ENCODE measurements around the gene DFFA.
"Not testable (repeated sequence)": the region's sequence is repeated elsewhere in the genome, so short reads cannot be mapped to it uniquely, and the experiment has no call there.

Gene DFFA

DNA sequence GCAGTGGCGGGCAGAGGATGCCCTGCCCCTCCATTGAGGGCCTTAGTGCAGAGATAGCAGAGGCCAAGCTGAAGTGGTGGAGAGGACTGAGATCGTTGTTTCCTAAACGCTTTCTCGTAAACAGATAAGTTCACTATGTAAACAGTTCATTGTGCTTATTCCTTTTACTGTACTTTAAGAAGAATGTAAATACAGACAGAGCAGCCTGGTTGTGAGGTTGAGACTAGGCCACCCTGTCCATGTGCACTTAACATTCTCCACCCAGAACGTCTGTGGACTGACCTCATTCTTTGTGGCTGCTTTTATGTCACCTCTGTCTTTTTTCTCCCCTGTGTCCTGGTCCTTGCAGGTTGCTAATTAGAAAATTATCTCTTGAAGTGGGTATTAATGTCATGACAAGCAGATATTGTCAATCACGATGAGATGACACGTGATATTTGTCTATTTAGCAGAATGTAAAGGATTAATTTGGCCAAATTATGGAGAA, 33.6 kb downstream of the DFFA start:
- intact Hi-C loops (cut with micrococcal nuclease), result no loop called here
- no peaks in the 10 kb centered on the region for H3K36me3 Mint-ChIP-seq (ENCODE audit: low read depth)
- no peak overlapping the region for H3K4me3 Mint-ChIP-seq
- no peak overlapping the region for H3K27ac Mint-ChIP-seq
- H3K27me3 Mint-ChIP-seq, result no peaks in the 10 kb centered on the region
- no peaks in the 10 kb centered on the region for H3K9me3 Mint-ChIP-seq
- H3K4me1 Mint-ChIP-seq (ENCODE audit: low read depth), result no peaks in the 10 kb centered on the region

DNA sequence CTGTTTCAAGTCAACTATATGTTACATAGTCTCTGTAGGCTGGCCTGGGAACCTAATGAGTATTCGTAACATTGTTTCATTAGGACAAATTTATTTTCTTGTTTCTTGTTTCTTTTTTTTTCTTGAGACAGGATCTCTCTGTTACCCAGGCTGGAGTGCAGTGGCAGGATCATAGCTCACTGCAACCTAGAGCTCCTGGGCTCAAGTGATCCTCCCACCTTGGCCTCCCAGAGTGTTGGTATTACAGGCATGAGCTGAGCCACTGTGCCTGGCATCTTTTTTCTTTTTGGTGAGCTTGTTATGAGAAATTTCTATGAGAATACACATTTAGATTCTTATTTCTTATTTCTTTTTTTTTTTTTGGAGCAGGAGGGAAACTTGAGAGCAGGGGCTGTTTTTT, 35.3 kb downstream of the DFFA start:
- intact Hi-C loops (cut with micrococcal nuclease), result no loop called here
- no peak overlapping the region for H3K4me3 Mint-ChIP-seq

DNA sequence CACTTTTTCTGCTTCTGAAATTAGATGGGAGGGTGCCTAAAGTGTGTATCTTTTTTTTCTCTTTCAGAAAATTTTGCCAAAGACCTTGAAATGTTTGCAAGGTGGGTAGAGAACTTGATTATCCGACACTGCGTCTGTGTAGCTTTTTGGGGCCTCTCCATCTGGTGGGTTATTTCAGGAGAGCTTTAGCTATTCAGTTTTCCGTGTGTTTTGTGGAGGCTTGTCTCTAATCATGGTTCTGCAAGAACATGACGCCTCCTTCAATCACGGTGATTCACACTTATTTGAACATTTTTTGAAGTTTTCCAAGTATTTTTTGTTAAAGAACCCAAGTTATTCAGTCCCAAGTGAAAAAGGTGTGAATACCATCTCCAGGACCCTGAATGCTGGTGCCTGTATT, 37.7 kb downstream of the DFFA start:
- peaks cover 9% of the 10 kb centered on the region for H3K36me3 Mint-ChIP-seq (ENCODE audit: low read depth)
- H3K9me3 Mint-ChIP-seq, result no peaks in the 10 kb centered on the region
- intact Hi-C loops (cut with micrococcal nuclease), result no loop called here
- H3K4me3 Mint-ChIP-seq, result no peak overlapping the region
- no peak overlapping the region for H3K27ac Mint-ChIP-seq
- no peaks in the 10 kb centered on the region for H3K27me3 Mint-ChIP-seq
- peaks cover 19% of the 10 kb centered on the region for H3K4me1 Mint-ChIP-seq (ENCODE audit: low read depth)

More for the DNA sequence above, 35.3 kb downstream of the DFFA start:
- H3K36me3 Mint-ChIP-seq (ENCODE audit: low read depth), result no peaks in the 10 kb centered on the region
- no peak overlapping the region for H3K27ac Mint-ChIP-seq
- H3K4me1 Mint-ChIP-seq (ENCODE audit: low read depth), result no peaks in the 10 kb centered on the region
- no peaks in the 10 kb centered on the region for H3K9me3 Mint-ChIP-seq
- no peaks in the 10 kb centered on the region for H3K27me3 Mint-ChIP-seq

DNA sequence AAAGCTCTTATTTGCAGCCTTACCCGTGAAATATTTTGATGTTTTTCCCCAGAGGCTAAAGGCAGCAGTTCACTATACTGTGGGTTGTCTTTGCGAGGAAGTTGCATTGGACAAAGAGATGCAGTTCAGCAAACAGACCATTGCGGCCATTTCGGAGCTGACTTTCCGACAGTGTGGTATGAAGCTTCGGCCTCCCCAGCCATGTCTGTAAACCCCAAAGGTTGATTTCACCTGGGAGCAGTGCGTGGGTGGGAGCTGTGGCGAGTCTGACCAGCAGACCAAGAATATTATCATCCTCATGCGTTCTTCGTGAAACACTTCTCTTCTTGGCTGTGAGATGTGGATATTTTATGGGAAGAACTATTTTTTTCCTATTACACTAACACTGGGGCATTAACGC, 38.5 kb downstream of the DFFA start:
- Mint-ChIP-seq H3K27me3 (no peaks in the 10 kb centered on the region), H3K27ac (no peak overlapping the region)
- intact Hi-C loops (cut with micrococcal nuclease), result no loop called here

DNA sequence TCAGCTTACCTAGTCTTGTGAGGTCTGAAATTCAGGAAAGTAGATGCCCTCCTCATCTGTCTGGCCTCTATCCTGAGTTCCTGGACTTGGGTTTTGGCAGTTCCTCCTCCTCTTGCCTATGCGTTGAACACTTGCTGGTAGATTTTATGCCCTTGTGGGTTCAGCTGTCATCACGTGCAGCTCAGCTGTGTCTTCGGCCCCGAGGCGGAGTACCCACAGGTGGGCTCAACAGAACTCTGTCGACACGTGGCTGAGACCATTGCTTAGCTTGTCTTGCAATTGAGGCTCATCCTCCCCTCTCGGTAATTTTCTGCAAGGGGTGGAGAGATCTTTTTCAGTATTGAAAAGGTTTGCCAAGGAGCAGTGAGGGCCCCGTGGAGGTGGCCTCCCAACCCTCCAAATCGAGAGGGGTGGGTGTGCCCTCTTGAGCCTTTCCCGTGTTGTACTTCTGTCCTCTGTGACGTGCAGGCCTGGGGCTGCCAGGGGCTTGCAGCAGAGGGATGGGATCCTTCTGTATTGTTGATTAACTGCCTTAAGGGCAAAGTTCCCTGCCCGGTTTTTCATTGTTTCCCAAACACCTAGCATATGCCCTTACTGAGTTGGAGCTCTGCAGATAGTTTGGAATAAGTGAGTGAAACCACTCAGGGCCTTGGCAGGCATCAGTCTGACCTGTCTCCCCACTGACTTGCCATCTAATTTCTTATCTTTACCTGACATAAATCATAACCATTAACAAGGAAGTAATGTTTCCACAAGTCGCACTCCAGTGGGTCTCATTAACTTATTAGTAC, 39.2 kb downstream of the DFFA start:
- no peaks in the 10 kb centered on the region for H3K9me3 Mint-ChIP-seq
- H3K4me3 Mint-ChIP-seq, result no peak overlapping the region
- no peaks in the 10 kb centered on the region for H3K27me3 Mint-ChIP-seq
- peaks cover 9% of the 10 kb centered on the region for H3K36me3 Mint-ChIP-seq (ENCODE audit: low read depth)
- intact Hi-C loops (cut with micrococcal nuclease), result no loop called here
- peaks cover 24% of the 10 kb centered on the region for H3K4me1 Mint-ChIP-seq (ENCODE audit: low read depth)
- no peak overlapping the region for H3K27ac Mint-ChIP-seq

More for the DNA sequence above, 38.5 kb downstream of the DFFA start:
- no peaks in the 10 kb centered on the region for H3K9me3 Mint-ChIP-seq
- H3K4me3 Mint-ChIP-seq, result no peak overlapping the region
- H3K36me3 Mint-ChIP-seq (ENCODE audit: low read depth), result peaks cover 9% of the 10 kb centered on the region
- H3K4me1 Mint-ChIP-seq (ENCODE audit: low read depth), result peaks cover 20% of the 10 kb centered on the region

DNA sequence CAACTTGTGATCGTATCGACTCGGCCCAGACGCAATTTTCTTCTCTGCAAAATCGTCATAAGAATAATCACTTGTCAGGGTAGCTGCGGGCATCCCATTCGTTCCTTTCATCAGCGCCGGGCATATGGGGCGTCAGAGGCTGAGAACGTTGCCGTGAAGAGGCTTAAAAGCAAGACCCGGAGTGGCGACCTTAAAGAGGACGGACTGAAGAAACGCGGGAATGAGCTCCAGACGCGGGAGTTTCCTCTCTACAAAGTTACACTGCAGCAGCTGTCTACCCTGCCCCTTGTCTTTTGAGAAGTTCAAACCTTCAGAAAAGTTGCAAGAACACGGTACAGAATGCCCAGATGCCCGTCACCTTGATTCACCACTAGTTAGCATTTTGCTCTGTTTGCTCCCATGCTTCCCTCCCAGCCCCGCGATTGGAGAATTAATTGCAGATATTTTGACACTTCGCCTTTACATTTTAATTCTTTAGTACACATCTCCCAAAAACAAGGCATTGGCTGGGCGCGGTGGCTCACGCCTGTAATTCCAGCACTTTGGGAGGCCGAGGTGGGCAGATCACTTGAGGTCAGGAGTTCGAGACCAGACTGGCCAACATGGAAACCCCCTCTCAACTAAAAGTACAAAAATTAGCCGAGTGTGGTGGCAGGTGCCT, 41.1 kb downstream of the DFFA start:
- intact Hi-C loops (cut with micrococcal nuclease), result no loop called here
- no peaks in the 10 kb centered on the region for H3K9me3 Mint-ChIP-seq

DNA sequence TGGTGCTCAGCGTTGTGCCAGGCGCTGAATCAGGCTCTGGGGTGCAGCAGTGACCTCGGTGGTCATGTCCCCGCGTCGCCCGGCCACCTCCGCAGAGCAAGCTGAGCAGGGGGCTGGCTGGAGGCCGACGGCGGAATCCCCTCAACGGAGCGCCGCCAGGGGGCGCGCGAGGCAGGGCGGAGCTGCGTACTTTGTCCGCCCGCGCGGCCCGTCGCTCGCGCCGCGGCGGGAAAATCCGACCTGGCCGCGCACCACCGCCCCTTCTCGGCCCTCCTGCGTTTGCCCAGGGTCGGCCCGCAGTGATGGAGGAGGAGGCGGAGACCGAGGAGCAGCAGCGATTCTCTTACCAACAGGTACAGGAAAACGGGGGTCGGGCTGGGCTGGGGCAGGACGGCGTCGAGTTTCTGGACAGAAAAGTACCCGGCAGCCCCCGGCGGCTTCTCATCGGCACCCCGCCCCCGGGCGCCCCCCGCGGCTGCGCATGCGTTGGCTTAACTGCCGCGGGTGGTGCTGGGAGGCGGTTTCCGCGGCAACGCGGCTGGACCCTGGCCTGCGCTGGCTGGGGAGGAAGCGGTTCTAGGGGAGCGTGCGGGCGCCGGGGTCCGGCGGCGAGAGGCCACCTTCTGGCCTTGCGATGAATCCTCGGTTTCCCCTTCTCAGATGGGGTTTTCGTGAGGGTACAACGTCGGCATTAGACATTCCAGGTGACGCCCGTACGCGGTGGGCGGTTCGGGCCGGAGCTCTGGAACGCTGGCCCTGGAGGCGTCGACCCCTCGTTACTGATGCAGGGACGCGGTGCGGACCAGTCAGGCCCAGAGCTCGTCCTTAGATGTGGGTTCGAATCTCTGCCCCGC, 41.9 kb downstream of the DFFA start, which contains the start of gene CENPS:
TSS of gene CENPS (plus strand) at position 218 of the 854 bp plus-strand sequence. CDS start at position 303, 85 bp downstream.
- Mint-ChIP-seq H3K4me3 (peak within 1 kb of the TSS; percentile 92), H3K27ac (peak within 1 kb of the TSS; percentile 78), H3K36me3 (ENCODE audit: low read depth) (peaks cover 13% of the 10 kb centered on the region), H3K27me3 (no peaks in the 10 kb centered on the region), H3K4me1 (ENCODE audit: low read depth) (peaks cover 43% of the 10 kb centered on the region), H3K9me3 (no peaks in the 10 kb centered on the region)
- intact Hi-C loops (cut with micrococcal nuclease), result loop anchor here (1.0 kb wide), 1 partner anchor 64 kb away; no protein-coding TSS in a partner anchor

More for the DNA sequence above, 41.1 kb downstream of the DFFA start:
- Mint-ChIP-seq H3K36me3 (ENCODE audit: low read depth) (peaks cover 9% of the 10 kb centered on the region), H3K4me1 (ENCODE audit: low read depth) (peaks cover 36% of the 10 kb centered on the region), H3K4me3 (peak overlapping the region; percentile 92), H3K27ac (peak overlapping the region; percentile 78), H3K27me3 (no peaks in the 10 kb centered on the region)

DNA sequence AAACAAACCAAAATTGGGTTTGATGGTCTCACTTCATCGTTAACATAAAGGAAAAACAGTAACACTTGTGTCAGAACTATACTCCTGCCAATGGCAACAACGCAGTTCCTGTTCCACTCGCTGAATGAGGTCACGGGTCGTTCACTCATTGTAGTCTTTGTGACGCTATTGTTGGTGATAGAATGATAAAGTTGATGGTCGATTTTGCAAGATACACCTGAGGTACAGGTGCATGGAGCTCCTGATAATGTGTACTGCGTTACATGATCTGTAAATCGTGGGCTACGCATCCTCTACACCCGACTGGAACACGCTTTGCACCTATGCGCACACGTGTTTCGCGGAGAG, 42.5 kb downstream of the DFFA start:
- Mint-ChIP-seq H3K36me3 (ENCODE audit: low read depth) (peaks cover 14% of the 10 kb centered on the region), H3K4me1 (ENCODE audit: low read depth) (peaks cover 44% of the 10 kb centered on the region), H3K27me3 (no peaks in the 10 kb centered on the region), H3K9me3 (no peaks in the 10 kb centered on the region), H3K27ac (peak overlapping the region; percentile 78), H3K4me3 (peak overlapping the region; percentile 92)
- intact Hi-C loops (cut with micrococcal nuclease), result loop anchor here (1.0 kb wide), 1 partner anchor 64 kb away; no protein-coding TSS in a partner anchor

DNA sequence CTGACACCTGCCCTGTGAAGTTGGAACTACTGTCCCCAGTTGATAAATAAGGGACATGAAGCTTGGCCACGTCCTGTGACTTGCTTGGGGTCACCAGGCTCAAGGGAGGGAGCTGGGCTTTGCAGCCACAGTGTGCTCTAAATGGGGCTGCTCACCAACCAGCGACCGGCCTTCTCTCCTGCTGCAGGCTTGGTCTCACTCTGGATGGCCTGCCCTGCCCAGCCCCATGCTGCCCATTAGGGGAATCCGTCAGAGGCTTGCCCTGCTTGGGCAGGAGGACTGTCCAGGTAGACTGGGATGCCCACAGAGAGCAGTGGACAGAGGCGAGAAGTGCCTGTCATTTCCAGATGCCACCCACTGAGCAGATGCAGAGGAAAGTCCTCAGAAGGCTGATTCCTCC, 43.3 kb downstream of the DFFA start:
- intact Hi-C loops (cut with micrococcal nuclease), result loop anchor here (1.0 kb wide), 1 partner anchor 52 kb away; no protein-coding TSS in a partner anchor
- Mint-ChIP-seq H3K27ac (no peak overlapping the region), H3K4me1 (ENCODE audit: low read depth) (peaks cover 44% of the 10 kb centered on the region), H3K9me3 (no peaks in the 10 kb centered on the region), H3K36me3 (ENCODE audit: low read depth) (peaks cover 14% of the 10 kb centered on the region), H3K4me3 (no peak overlapping the region), H3K27me3 (no peaks in the 10 kb centered on the region)

DNA sequence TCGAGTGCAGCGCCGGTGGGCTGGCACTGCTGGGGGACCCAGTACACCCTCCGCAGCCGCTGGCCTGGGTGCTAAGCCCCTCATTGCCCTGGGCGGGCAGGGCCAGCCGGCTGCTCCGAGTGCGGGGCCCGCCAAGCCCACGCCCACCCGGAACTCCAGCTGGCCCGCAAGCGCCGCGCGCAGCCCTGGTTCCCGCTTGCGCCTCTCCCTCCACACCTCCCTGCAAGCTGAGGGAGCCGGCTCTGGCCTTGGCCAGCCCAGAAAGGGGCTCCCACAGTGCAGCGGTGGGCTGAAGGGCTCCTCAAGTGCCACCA, 45.8 kb downstream of the DFFA start:
- H3K27me3 Mint-ChIP-seq; H3K4me3 Mint-ChIP-seq; H3K27ac Mint-ChIP-seq; H3K9me3 Mint-ChIP-seq; intact Hi-C loops (cut with micrococcal nuclease): not testable (repeated sequence)
- Mint-ChIP-seq H3K36me3 (ENCODE audit: low read depth) (peaks cover 31% of the 10 kb centered on the region), H3K4me1 (ENCODE audit: low read depth) (peaks cover 43% of the 10 kb centered on the region)

DNA sequence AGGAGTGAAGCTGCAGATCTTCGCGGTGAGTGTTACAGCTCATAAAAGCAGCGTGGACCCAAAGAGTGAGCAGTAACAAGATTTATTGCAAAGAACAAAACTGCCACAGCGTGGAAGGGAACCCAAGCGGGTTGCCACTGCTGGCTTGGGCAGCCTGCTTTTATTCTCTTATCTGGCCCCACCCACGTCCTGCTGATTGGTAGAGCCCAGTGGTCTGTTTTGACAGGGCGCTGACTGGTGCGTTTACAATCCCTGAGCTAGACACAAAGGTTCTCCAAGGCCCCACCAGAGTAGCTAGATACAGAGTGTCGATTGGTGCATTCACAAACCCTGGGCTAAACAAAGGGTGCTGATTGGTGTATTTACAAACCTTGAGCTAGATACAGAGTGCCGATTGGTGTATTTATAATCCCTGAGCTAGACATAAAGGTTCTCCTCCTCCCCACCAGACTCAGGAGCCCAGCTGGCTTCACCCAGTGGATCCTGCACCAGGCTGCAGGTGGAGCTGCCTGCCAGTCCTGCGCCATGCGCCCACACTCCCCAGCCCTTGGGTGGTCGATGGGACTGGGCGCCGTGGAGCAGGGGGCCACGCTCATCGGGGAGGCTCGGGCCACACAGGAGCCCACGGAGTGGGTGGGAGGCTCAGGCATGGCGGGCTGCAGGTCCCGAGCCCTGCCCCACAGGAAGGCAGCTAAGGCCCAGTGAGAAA, 46.3 kb downstream of the DFFA start:
- H3K27ac Mint-ChIP-seq; intact Hi-C loops (cut with micrococcal nuclease); H3K4me3 Mint-ChIP-seq; H3K27me3 Mint-ChIP-seq; H3K9me3 Mint-ChIP-seq: not testable (repeated sequence)
- Mint-ChIP-seq H3K36me3 (ENCODE audit: low read depth) (peaks cover 36% of the 10 kb centered on the region), H3K4me1 (ENCODE audit: low read depth) (peaks cover 38% of the 10 kb centered on the region)

DNA sequence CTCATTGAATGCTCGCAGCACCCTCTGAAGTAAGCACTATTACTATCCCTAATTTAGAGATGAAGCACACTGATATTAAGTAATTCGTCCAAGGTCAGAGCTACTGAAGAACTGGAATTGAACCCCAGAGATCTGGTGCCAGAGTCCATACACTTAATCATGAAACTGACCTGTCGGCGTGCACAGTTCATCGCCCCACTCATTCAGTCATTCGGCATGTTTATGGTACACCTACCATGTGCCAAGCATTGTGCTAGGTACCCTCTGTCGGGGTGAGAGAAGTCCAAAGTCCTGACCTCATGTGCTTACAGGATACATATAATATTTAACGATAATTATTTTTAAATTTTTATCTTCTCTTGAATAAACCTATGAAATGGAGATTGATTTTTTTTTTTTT, 47.7 kb downstream of the DFFA start:
- intact Hi-C loops (cut with micrococcal nuclease), result no loop called here
- Mint-ChIP-seq H3K4me1 (ENCODE audit: low read depth) (peaks cover 26% of the 10 kb centered on the region), H3K27ac (no peak overlapping the region), H3K4me3 (no peak overlapping the region), H3K36me3 (ENCODE audit: low read depth) (peaks cover 40% of the 10 kb centered on the region), H3K27me3 (no peaks in the 10 kb centered on the region), H3K9me3 (no peaks in the 10 kb centered on the region)

DNA sequence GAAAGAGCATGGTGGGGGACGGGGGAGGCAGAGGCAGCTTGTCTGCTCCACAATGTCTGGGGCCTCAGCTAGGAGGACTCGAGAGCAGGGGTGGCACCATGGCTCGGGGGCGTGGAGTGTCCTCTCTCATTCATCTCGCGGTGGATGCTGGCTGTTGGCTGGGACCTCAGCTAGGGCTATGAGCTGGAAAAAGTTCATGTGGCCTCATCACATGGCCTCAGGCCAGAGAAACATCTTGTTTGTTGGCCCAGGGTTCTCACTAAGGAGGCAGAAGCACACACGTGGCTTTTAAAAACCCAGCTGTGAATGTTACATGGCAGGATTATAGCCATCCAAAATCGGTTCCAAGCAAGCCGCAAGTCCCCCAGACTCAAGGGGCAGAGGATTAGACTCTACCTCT, 48.3 kb downstream of the DFFA start:
- H3K27ac Mint-ChIP-seq, result peak overlapping the region; percentile 56
- peaks cover 24% of the 10 kb centered on the region for H3K4me1 Mint-ChIP-seq (ENCODE audit: low read depth)
- H3K4me3 Mint-ChIP-seq, result no peak overlapping the region
- H3K27me3 Mint-ChIP-seq, result no peaks in the 10 kb centered on the region
- H3K36me3 Mint-ChIP-seq (ENCODE audit: low read depth), result peaks cover 46% of the 10 kb centered on the region
- intact Hi-C loops (cut with micrococcal nuclease), result no loop called here
- no peaks in the 10 kb centered on the region for H3K9me3 Mint-ChIP-seq

Data from dendritic cell treated with granulocyte-macrophage colony-stimulating factor and Interleukin-4, amounts not matched to agents 40 ng/mL and 50 ng/mL, for 4 days (primary cell).